Measurements from ENCODE around the gene TTLL3.

The TTLL3 gene

DNA sequence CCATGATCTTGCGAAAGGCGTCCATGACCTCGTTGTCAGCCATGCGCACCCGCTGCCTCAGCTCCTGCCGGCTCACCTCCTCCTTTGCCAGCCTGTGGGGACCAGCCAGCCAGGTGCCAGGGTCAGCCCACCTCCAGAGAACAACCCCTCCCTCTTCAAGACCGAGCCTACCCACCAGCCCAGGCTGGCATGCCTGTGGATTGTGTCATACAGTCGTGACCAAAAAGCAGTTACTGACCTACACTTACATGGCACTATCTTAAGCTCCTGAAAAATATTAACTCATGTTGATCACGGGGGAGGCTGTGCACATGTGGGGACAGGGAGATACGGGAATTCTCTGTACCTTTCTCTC, 29.6 kb upstream of the TTLL3 start:
- H2AFZ ChIP-seq (ENCODE audit: low read depth, low read length, severe bottlenecking) = no peak overlapping the region
- H3K79me2 ChIP-seq (ENCODE audit: insufficient read depth, low read length) = no peaks in the 10 kb centered on the region
- no peaks in the 10 kb centered on the region for H4K20me1 ChIP-seq (ENCODE audit: low read depth, low read length)
- peaks cover 5% of the 10 kb centered on the region; the same call in 1 of the 2 replicates for H3K36me3 ChIP-seq (ENCODE audit: low read length)
- peak overlapping the region; percentile 49 for H3K9ac ChIP-seq (ENCODE audit: low read length)
- H3K27me3 ChIP-seq (ENCODE audit: low read length) = no peaks in the 10 kb centered on the region
- no peak for TF ChIP-seq EZH2phosphoT487 (conservative IDR thresholded peaks at IDR 0.05; ENCODE audit: low read length)
- peak overlapping the region; percentile 91 for H3K27ac ChIP-seq (ENCODE audit: low read depth, low read length)
- no peak overlapping the region for H3K4me3 ChIP-seq (ENCODE audit: insufficient read depth, low read length, poor library complexity, severe bottlenecking)
- peaks cover 34% of the 10 kb centered on the region for H3F3A ChIP-seq (ENCODE audit: insufficient read depth)
- H3K9me2 ChIP-seq (replicated peaks; ENCODE audit: insufficient read depth, low read length) = no peaks in the 10 kb centered on the region
- H3K9me3 ChIP-seq (ENCODE audit: insufficient read depth, low read length) = no peaks in the 10 kb centered on the region
- H3K4me2 ChIP-seq (ENCODE audit: low read depth, low read length, poor library complexity, severe bottlenecking) = peak overlapping the region; percentile 41

DNA sequence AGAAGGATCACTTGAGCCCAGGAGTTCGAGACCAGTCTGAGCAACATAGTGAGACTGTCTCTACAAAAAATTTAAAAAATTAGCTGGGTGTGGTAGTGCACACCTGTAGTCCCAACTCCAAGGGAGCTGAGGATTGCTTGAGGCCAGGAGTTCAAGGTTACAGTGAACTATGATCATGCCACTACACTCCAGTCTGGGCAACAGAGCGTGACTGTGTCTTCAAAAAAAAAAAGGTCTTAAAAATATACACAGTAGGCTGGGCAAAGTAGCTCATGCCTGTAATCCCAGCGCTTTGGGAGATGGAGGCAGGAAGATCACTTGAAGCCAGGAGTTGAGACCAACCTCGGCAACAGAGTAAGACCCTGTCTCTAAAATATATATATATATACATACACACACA, 29.2 kb upstream of the TTLL3 start:
- Histone ChIP-seq H3K4me3 (ENCODE audit: insufficient read depth, low read length, poor library complexity, severe bottlenecking) (peak overlapping the region; percentile 0), H3K27ac (ENCODE audit: low read depth, low read length) (peak overlapping the region; percentile 91), H3F3A (ENCODE audit: insufficient read depth) (peaks cover 34% of the 10 kb centered on the region), H3K9me2 (replicated peaks; ENCODE audit: insufficient read depth, low read length) (no peaks in the 10 kb centered on the region), H3K36me3 (ENCODE audit: low read length) (peaks cover 8% of the 10 kb centered on the region; the same call in 1 of the 2 replicates), H4K20me1 (ENCODE audit: low read depth, low read length) (no peaks in the 10 kb centered on the region), H3K79me2 (ENCODE audit: insufficient read depth, low read length) (no peaks in the 10 kb centered on the region), H2AFZ (ENCODE audit: low read depth, low read length, severe bottlenecking) (no peak overlapping the region), H3K9me3 (ENCODE audit: insufficient read depth, low read length) (no peaks in the 10 kb centered on the region), H3K4me2 (ENCODE audit: low read depth, low read length, poor library complexity, severe bottlenecking) (peak overlapping the region; percentile 41), H3K9ac (ENCODE audit: low read length) (peak overlapping the region; percentile 49), H3K27me3 (ENCODE audit: low read length) (no peaks in the 10 kb centered on the region)
- TF ChIP-seq, protein P1, sequence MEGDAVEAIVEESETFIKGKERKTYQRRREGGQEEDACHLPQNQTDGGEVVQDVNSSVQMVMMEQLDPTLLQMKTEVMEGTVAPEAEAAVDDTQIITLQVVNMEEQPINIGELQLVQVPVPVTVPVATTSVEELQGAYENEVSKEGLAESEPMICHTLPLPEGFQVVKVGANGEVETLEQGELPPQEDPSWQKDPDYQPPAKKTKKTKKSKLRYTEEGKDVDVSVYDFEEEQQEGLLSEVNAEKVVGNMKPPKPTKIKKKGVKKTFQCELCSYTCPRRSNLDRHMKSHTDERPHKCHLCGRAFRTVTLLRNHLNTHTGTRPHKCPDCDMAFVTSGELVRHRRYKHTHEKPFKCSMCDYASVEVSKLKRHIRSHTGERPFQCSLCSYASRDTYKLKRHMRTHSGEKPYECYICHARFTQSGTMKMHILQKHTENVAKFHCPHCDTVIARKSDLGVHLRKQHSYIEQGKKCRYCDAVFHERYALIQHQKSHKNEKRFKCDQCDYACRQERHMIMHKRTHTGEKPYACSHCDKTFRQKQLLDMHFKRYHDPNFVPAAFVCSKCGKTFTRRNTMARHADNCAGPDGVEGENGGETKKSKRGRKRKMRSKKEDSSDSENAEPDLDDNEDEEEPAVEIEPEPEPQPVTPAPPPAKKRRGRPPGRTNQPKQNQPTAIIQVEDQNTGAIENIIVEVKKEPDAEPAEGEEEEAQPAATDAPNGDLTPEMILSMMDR (IDR thresholded peaks at IDR 0.05; ENCODE audit: insufficient read depth, low read length, poor library complexity, severe bottlenecking) = no peak
- no peak for TF ChIP-seq EZH2phosphoT487 (conservative IDR thresholded peaks at IDR 0.05; ENCODE audit: low read length)

DNA sequence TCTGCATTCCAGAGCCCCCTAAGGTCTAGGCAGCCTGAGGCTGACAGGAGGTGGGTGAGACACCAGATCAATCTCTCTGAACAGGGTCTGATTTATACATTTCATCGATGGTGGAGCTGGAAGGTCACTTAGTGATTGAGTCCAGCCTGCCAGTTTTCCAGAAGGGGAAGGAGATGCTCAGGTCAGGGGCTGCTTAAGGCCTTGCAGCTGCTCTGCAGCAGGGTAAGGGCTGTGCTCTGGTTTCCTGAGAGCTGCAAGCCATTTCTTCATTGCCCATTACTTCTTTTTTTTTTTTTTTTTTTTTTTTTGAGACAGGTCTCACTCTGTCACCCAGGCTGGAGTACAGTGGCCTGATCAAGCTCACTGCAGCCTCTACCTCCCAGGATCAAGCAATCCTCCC, 28.5 kb upstream of the TTLL3 start:
- TF ChIP-seq EZH2phosphoT487 (conservative IDR thresholded peaks at IDR 0.05; ENCODE audit: low read length) = no peak
- TF ChIP-seq, protein P1 (IDR thresholded peaks at IDR 0.05; ENCODE audit: insufficient read depth, low read length, poor library complexity, severe bottlenecking) = no peak
- Histone ChIP-seq H3K36me3 (ENCODE audit: low read length) (peaks cover 8% of the 10 kb centered on the region; the same call in 1 of the 2 replicates), H3K4me3 (ENCODE audit: insufficient read depth, low read length, poor library complexity, severe bottlenecking) (no peak overlapping the region), H3K27ac (ENCODE audit: low read depth, low read length) (peak overlapping the region; percentile 91), H4K20me1 (ENCODE audit: low read depth, low read length) (no peaks in the 10 kb centered on the region), H3K4me2 (ENCODE audit: low read depth, low read length, poor library complexity, severe bottlenecking) (peak overlapping the region; percentile 41), H3K9ac (ENCODE audit: low read length) (peak overlapping the region; percentile 17; the same call in 1 of the 2 replicates), H3K9me3 (ENCODE audit: insufficient read depth, low read length) (no peaks in the 10 kb centered on the region), H2AFZ (ENCODE audit: low read depth, low read length, severe bottlenecking) (no peak overlapping the region), H3K79me2 (ENCODE audit: insufficient read depth, low read length) (no peaks in the 10 kb centered on the region), H3F3A (ENCODE audit: insufficient read depth) (peaks cover 34% of the 10 kb centered on the region), H3K27me3 (ENCODE audit: low read length) (no peaks in the 10 kb centered on the region), H3K9me2 (replicated peaks; ENCODE audit: insufficient read depth, low read length) (no peaks in the 10 kb centered on the region)

DNA sequence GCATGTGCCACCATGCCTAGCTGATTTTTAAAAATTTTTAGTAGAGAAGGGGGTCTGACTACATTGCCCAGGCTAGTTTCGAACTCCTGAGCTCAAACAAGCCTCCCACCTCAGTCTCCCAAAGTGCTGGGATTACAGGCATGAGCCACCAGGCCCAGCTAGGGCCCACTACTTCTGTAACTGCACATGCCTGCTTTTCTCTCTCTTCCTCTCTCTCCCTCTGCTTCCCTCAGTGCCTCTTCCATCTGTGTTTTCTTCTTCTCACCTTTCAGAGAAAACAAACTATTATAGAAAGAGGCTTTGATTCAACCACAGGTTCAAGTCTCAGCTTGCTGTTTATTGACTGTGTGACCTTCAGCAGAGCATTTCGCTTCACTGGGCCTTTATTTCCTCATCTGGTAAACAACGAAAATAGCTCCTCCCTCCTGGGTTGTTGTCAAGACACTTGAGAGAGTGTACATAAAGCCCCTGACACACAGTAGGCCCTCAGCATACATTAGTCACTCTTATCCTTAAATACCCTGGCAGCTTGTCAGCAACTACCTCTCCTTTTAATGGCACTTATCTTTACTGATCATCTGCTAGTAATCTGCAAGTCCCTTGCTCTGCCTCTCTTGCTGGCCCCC, 28.0 kb upstream of the TTLL3 start:
- Histone ChIP-seq H2AFZ (ENCODE audit: low read depth, low read length, severe bottlenecking) (no peak overlapping the region), H3K79me2 (ENCODE audit: insufficient read depth, low read length) (no peaks in the 10 kb centered on the region), H3K36me3 (ENCODE audit: low read length) (peaks cover 8% of the 10 kb centered on the region; the same call in 1 of the 2 replicates), H3K4me2 (ENCODE audit: low read depth, low read length, poor library complexity, severe bottlenecking) (peak overlapping the region; percentile 10), H3K9me2 (replicated peaks; ENCODE audit: insufficient read depth, low read length) (no peaks in the 10 kb centered on the region), H3K9me3 (ENCODE audit: insufficient read depth, low read length) (no peaks in the 10 kb centered on the region), H4K20me1 (ENCODE audit: low read depth, low read length) (no peaks in the 10 kb centered on the region), H3K27me3 (ENCODE audit: low read length) (no peaks in the 10 kb centered on the region), H3K9ac (ENCODE audit: low read length) (peak overlapping the region; percentile 17; the same call in 1 of the 2 replicates), H3F3A (ENCODE audit: insufficient read depth) (peaks cover 34% of the 10 kb centered on the region), H3K4me3 (ENCODE audit: insufficient read depth, low read length, poor library complexity, severe bottlenecking) (no peak overlapping the region), H3K27ac (ENCODE audit: low read depth, low read length) (peak overlapping the region; percentile 91)
- TF ChIP-seq EZH2phosphoT487 (conservative IDR thresholded peaks at IDR 0.05; ENCODE audit: low read length) = no peak
- TF ChIP-seq, protein P1 (IDR thresholded peaks at IDR 0.05; ENCODE audit: insufficient read depth, low read length, poor library complexity, severe bottlenecking) = no peak

Data from SU-DHL-6 (cell line).